Type B pancreatic cell (in vitro differentiated cells): Measurements from ENCODE around the gene RCOR3. TPM values are rescaled to one million over a fixed set of nuclear protein-coding genes. Genes with fewer than 3 reads are reported as not detected.
A peak's percentile ranks its signal among the peaks of the same experiment; 100 is the strongest.
"Not testable (repeated sequence)": the region's sequence is repeated elsewhere in the genome, so short reads cannot be mapped to it uniquely, and the experiment has no call there.

Experiments used
- DNase-seq: peaks from one replicate; pipeline ENCODE4 v3.0.0; 2021; ENCODE audit warnings: mixed read lengths; ENCODE audit not compliant: unreplicated experiment; ENCODE audit errors: extremely low spot score
- H3K27ac Mint-ChIP-seq: 2 replicates; pipeline ENCODE4 v1.8.0; 2021; ENCODE audit warnings: mild to moderate bottlenecking, mixed read lengths
- H3K27me3 Mint-ChIP-seq: 2 replicates; pipeline ENCODE4 v1.8.0; 2021; ENCODE audit warnings: mixed read lengths
- H3K36me3 Mint-ChIP-seq: 2 replicates; pipeline ENCODE4 v1.8.0; 2021; ENCODE audit warnings: mixed read lengths
- H3K4me1 Mint-ChIP-seq: one replicate; pipeline ENCODE4 v1.8.0; 2021; ENCODE audit warnings: mixed read lengths; ENCODE audit not compliant: unreplicated experiment
- H3K4me3 Mint-ChIP-seq: 2 replicates; pipeline ENCODE4 v1.8.0; 2021; ENCODE audit warnings: mild to moderate bottlenecking, mixed read lengths
- H3K9me3 Mint-ChIP-seq: 2 replicates; pipeline ENCODE4 v1.8.0; 2021; ENCODE audit warnings: mixed read lengths
- total RNA-seq: library from RNA; stranded (reverse); gene quantifications from 2 replicates; pipeline ENCODE4 v1.2.1, GENCODE V29; 2021; ENCODE audit warnings: low replicate concordance
- TF ChIP-seq, protein P1 (sequence below): fragments of 200-600 bp; sonication (generic); conservative IDR thresholded peaks from 2 replicates; pipeline ENCODE4 v1.5.0; 2021; ENCODE audit warnings: antibody characterized with exemption, mild to moderate bottlenecking

Gene RCOR3
- total RNA-seq, 1 donor from 2014 or later = 47.9 TPM

DNA sequence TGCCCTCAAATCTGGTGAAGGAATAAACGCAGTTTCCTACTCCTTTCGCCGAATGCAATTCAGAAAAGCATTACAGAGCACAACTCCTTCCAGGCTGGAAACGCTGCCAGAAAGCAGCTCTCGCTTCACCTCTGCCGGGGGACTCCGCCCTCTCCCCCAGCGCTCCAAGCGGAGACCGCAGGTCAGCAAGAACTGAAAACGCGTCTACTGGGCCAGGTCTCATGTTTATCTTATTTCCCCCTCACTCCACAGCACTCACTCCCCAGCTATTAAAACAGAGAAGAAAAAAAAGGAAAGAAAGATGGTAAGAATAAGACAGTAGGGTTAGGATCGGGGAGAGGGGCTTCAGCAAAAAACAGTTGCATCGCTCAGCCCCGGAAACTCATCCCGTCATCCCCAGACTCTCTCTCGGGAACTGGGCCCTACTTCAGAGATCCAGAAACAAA, 833 bp upstream of the RCOR3 start:
- Mint-ChIP-seq H3K9me3 (no peaks in the 10 kb centered on the region), H3K4me3 (peak overlapping the region; percentile 92), H3K27ac (peak overlapping the region; percentile 96), H3K27me3 (no peaks in the 10 kb centered on the region), H3K36me3 (peaks cover 6% of the 10 kb centered on the region), H3K4me1 (peaks cover 21% of the 10 kb centered on the region)
- DNase-seq = peak; percentile 77
- TF ChIP-seq, protein P1, sequence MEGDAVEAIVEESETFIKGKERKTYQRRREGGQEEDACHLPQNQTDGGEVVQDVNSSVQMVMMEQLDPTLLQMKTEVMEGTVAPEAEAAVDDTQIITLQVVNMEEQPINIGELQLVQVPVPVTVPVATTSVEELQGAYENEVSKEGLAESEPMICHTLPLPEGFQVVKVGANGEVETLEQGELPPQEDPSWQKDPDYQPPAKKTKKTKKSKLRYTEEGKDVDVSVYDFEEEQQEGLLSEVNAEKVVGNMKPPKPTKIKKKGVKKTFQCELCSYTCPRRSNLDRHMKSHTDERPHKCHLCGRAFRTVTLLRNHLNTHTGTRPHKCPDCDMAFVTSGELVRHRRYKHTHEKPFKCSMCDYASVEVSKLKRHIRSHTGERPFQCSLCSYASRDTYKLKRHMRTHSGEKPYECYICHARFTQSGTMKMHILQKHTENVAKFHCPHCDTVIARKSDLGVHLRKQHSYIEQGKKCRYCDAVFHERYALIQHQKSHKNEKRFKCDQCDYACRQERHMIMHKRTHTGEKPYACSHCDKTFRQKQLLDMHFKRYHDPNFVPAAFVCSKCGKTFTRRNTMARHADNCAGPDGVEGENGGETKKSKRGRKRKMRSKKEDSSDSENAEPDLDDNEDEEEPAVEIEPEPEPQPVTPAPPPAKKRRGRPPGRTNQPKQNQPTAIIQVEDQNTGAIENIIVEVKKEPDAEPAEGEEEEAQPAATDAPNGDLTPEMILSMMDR = no peak

DNA sequence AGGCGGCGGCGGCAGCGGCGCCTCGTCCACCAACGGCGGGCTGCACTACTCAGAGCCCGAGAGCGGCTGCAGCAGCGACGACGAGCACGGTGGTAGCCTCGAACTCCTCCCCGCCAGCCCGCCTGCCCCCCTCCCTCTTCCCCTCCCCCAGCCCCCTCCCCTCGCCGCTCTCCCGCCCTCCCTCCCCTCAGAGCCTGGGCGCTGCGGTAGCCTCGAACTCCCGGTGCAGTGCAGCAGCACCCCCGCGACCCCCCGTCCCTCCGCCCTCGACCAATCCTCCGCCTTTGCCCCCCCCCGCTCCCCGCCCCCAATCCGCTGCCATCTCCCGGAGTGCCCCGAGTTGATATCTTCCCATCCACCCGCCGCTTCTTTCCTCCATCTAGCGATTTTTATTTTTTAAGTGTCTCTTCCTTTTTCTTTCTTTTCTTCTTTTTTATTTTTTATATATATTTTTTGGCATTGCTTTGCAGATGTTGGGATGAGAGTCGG, 516 bp downstream of the RCOR3 start:
- DNase-seq = no peak
- Mint-ChIP-seq H3K4me3 (peak overlapping the region; percentile 90), H3K36me3 (peaks cover 9% of the 10 kb centered on the region), H3K27me3 (no peaks in the 10 kb centered on the region), H3K9me3 (no peaks in the 10 kb centered on the region), H3K4me1 (peaks cover 21% of the 10 kb centered on the region), H3K27ac (peak overlapping the region; percentile 84)
- TF ChIP-seq, protein P1 = no peak

DNA sequence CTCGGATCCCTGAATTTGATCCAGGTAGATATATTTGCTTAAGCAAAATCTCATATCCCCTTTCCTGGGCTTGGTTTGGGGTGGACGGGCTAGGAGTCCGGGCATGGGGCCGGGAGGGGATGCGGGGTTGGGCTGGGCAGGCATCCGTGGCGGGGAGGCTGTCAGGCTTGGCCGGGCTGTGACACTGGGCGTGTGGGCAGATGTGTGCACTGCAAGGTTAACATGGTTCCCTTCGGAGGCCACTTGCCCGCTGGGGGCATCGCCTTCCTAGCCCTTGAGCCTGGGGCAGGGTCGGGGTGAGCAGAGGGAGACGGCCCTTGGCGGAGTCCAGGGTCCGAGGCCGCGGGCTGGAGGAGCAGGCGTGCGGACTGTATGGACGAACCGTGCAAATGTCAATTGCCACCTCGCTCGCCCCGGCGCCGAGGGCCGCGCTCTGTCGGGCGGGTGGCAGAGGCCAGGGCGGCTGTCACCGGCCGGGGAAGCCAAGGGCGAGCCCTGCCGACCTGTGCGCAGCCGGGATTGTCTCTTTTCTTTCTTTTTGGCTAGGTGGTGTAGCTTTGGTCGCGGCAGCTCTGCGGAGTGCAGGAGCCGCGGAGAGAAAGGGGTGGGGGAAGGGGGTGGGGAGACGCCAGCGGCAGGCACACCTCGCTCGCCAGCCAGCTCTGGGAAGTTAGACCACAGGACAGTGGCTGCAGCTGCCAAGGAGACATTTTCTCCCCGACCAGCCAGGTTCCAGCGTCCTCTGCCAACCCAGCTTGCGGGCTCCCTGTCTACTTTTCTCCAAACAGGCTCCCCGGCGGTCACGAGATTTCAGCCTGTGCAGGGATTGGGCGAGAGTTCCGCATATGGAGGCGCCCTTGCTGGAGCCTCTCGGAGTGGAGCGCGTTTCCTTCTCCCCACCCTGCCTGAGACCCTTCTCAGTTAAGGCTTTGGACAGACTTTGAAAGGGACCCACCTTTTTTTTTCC, 1.3 kb downstream of the RCOR3 start:
- DNase-seq = peak; percentile 82
- Mint-ChIP-seq H3K27ac (peak overlapping the region; percentile 84), H3K27me3 (no peaks in the 10 kb centered on the region), H3K36me3 (peaks cover 9% of the 10 kb centered on the region), H3K9me3 (no peaks in the 10 kb centered on the region), H3K4me1 (peaks cover 21% of the 10 kb centered on the region), H3K4me3 (peak overlapping the region; percentile 90)
- TF ChIP-seq, protein P1 = no peak

DNA sequence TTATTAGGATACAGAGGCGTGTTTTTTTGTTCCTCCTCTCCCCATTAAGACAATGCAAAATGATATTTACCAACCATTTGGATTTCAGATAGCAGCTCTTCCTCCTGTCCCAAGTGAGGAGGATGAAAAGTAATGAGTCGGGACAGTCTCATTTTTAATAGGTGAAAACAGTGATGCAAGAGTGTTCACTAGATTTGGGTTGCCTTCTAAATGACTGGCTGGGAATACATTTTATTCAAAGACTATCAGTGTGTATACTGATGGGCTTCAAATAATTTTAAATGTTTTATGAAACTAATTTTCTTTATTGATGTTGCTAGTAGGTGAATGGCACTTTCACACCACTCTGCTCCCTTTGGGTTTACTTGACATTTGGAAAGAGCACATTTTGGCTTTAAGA, 2.1 kb downstream of the RCOR3 start:
- H3K4me3 Mint-ChIP-seq = peak overlapping the region; percentile 90
- peaks cover 9% of the 10 kb centered on the region for H3K36me3 Mint-ChIP-seq
- H3K27me3 Mint-ChIP-seq = no peaks in the 10 kb centered on the region
- TF ChIP-seq, protein P1 = no peak
- DNase-seq = no peak
- no peaks in the 10 kb centered on the region for H3K9me3 Mint-ChIP-seq
- H3K4me1 Mint-ChIP-seq = peaks cover 21% of the 10 kb centered on the region
- H3K27ac Mint-ChIP-seq = peak overlapping the region; percentile 84

DNA sequence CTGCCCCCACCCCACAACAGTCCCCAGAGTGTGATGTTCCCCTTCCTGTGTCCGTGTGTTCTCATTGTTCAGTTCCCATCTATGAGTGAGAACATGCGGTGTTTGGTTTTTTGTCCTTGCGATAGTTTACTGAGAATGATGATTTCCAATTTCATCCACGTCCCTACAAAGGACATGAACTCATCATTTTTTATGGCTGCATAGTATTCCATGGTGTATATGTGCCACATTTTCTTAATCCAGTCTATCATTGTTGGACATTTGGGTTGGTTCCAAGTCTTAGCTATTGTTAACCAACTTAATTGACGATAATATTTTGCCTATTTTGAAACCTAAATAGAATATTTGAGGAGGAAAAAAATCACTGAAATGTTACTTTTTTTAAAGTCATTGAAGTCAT, 3.9 kb downstream of the RCOR3 start:
- not testable (repeated sequence) for H3K9me3 Mint-ChIP-seq, H3K27me3 Mint-ChIP-seq, H3K4me3 Mint-ChIP-seq, H3K4me1 Mint-ChIP-seq, DNase-seq, H3K27ac Mint-ChIP-seq
- peaks cover 17% of the 10 kb centered on the region for H3K36me3 Mint-ChIP-seq

DNA sequence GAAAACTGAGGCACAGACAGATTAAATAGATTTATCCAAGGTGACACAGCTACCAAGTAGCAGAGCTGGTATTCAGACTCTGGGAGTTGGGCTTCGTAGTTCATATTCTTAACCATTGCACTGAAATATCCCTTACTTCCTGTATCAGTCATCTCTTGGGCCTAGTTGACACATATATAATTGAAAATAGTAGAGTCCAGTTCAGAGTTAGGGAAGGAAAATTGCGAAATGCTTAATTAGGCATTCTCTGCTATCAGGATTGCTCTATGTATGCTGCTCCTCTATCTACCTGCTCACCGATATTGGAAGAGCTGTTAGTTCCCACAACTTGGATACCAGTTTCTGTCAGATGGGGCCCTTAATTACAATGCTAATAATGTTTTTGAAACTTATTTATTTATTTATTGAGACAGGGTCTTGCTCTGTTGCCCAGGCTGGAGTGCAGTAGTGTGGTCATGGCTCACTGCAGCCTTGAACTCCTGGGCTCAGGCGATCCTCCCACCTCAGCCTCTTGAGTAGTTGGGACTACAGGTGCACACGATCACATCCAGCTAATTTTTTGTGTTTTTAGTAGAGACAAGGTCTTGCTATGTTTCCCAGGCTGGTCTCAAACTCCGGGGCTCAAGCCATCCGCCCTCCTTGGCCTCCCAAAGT, 8.2 kb downstream of the RCOR3 start:
- Mint-ChIP-seq H3K4me3 (no peak overlapping the region), H3K27ac (no peak overlapping the region), H3K27me3 (no peaks in the 10 kb centered on the region), H3K4me1 (no peaks in the 10 kb centered on the region), H3K9me3 (no peaks in the 10 kb centered on the region), H3K36me3 (peaks cover 26% of the 10 kb centered on the region)
- DNase-seq = no peak
- TF ChIP-seq, protein P1 = no peak
